B cell (primary cell): Measurements from ENCODE around the gene DNAJB6.

Experiments
- EZH2 ChIP-seq: IDR thresholded peaks from 2 replicates; pipeline ENCODE4 v1.6.1; 2012; ENCODE audit warnings: borderline replicate concordance, low read depth, mild to moderate bottlenecking, moderate library complexity, low read length; ENCODE audit not compliant: insufficient read depth, poor library complexity, severe bottlenecking
- TF ChIP-seq, protein P1 (sequence below): fragments of 200-600 bp; IDR thresholded peaks from one replicate; pipeline ENCODE4 v1.8.0; 2022; ENCODE audit warnings: antibody characterized with exemption, mild to moderate bottlenecking

DNA sequence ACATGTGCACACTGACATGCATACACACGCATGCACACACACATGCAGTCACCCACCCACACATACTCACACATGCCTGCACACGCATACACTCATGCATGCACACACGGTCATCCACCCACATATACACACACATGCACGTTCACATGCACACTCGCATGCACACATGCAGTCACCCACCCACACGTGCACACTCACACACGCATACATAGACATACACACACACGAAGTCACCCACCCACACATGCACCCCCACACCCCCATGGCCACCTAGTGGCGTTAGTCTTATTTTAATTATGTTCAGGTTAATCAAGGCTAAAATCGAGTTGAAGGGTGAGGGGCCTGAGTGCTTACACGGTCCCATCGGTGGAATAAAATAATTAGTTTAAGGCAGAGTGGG, 96.8 kb downstream of the DNAJB6 start:
- TF ChIP-seq, protein P1, sequence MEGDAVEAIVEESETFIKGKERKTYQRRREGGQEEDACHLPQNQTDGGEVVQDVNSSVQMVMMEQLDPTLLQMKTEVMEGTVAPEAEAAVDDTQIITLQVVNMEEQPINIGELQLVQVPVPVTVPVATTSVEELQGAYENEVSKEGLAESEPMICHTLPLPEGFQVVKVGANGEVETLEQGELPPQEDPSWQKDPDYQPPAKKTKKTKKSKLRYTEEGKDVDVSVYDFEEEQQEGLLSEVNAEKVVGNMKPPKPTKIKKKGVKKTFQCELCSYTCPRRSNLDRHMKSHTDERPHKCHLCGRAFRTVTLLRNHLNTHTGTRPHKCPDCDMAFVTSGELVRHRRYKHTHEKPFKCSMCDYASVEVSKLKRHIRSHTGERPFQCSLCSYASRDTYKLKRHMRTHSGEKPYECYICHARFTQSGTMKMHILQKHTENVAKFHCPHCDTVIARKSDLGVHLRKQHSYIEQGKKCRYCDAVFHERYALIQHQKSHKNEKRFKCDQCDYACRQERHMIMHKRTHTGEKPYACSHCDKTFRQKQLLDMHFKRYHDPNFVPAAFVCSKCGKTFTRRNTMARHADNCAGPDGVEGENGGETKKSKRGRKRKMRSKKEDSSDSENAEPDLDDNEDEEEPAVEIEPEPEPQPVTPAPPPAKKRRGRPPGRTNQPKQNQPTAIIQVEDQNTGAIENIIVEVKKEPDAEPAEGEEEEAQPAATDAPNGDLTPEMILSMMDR, result no peak
- no peak for TF ChIP-seq EZH2
